HL-60 (cell line): ENCODE results near the gene IFITM2.

ENCODE experiments used
- DNase-seq, 2 experiments: peaks; one replicate each; pipeline ENCODE4 v3.0.0-alpha.2; 2010 to 2020; ENCODE audit warnings: low read depth in 1 of 2, low spot score in 1 of 2
- H3K27ac ChIP-seq: fragments of 250-450 bp; sonication (Bioruptor Pico); replicated peaks from 2 replicates; pipeline ENCODE4 v1.5.1; 2020; ENCODE audit warnings: mild to moderate bottlenecking, moderate library complexity
- H3K27me3 ChIP-seq: fragments of 250-450 bp; sonication (Bioruptor Pico); 2 replicates; pipeline ENCODE4 v1.5.1; 2021; ENCODE audit warnings: mild to moderate bottlenecking, moderate library complexity; ENCODE audit not compliant: insufficient read depth, poor library complexity, severe bottlenecking
- H3K4me3 ChIP-seq: replicated peaks from 2 replicates; pipeline ENCODE4 v1.5.1; 2011; ENCODE audit warnings: mild to moderate bottlenecking, control low read depth, low read length; ENCODE audit not compliant: insufficient read depth
- CTCF ChIP-seq: IDR thresholded peaks from one replicate; pipeline ENCODE4 v1.5.1; 2011; ENCODE audit warnings: low read length, control low read depth, inconsistent platforms; ENCODE audit not compliant: insufficient read depth
- GABPA ChIP-seq: IDR thresholded peaks from 2 replicates; pipeline ENCODE4 v1.6.1; 2012; ENCODE audit warnings: low read depth
- POLR2AphosphoS5 ChIP-seq: IDR thresholded peaks from 2 replicates; pipeline ENCODE4 v1.6.1; 2012; ENCODE audit warnings: low read depth
- SPI1 ChIP-seq: IDR thresholded peaks from 2 replicates; pipeline ENCODE4 v1.6.1; 2012; ENCODE audit warnings: low read depth, mild to moderate bottlenecking, borderline replicate concordance
- TF ChIP-seq, protein P1 (sequence below): IDR thresholded peaks from 2 replicates; pipeline ENCODE4 v1.6.1; 2012; ENCODE audit warnings: low read depth; ENCODE audit not compliant: insufficient replicate concordance

The IFITM2 gene

DNA sequence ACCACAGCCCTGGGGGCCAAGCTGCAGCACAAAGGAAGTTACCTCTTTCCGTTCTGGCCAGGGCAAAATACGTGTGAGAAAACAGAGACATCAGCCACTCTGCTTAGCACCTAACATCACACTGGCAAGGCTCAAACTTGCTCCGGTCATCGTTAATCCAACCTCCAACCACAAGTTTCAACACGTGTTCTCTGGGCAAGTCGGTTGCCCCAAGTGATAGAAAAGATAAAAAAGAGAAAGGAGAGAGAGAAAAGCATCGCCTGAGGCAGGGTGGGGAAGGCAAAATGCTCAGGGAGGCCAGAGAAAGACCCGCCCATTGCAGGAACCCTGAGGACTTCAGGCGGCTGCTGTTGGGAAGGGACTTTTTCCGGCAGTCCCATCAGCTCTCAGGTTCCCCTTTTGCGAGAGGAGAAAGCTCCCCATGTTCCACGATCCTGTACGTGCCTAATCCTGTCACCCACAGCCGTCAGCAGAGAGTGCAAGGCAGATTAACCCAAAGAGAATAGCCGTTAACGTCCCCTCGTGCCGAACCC, 43.2 kb downstream of the IFITM2 start:
- Histone ChIP-seq H3K4me3 (no peak overlapping the region), H3K27me3 (no peaks in the 10 kb centered on the region), H3K27ac (peak overlapping the region; percentile 22)
- peak; percentile 53 for TF ChIP-seq POLR2AphosphoS5
- TF ChIP-seq CTCF: no peak
- peak in 1 of 2 experiments; percentile 67 for DNase-seq

DNA sequence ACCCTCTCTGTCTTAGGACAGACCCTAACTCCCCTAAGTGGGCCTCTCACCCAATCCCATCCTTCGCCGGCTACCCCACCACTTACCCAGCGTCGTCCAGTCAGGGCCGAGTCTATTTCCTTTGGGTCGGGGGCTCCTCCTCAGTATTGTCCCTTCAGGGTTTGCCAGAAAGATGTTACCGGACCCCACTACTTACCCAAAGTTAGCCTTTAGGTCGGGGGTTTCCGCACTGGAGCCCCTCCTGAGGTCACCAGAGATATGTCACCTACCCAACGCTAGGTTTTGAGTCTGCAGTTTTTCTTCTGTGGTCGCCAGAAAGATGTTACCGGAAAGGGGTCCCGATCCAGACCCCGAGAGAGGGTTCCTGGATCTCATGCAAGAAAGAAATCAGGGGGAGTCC, 43.8 kb downstream of the IFITM2 start:
- DNase-seq: no peak
- Histone ChIP-seq H3K4me3 (no peak overlapping the region), H3K27me3 (no peaks in the 10 kb centered on the region), H3K27ac (peak overlapping the region; percentile 19)
- TF ChIP-seq POLR2AphosphoS5: no peak
- no peak for TF ChIP-seq GABPA
- TF ChIP-seq, protein P1, sequence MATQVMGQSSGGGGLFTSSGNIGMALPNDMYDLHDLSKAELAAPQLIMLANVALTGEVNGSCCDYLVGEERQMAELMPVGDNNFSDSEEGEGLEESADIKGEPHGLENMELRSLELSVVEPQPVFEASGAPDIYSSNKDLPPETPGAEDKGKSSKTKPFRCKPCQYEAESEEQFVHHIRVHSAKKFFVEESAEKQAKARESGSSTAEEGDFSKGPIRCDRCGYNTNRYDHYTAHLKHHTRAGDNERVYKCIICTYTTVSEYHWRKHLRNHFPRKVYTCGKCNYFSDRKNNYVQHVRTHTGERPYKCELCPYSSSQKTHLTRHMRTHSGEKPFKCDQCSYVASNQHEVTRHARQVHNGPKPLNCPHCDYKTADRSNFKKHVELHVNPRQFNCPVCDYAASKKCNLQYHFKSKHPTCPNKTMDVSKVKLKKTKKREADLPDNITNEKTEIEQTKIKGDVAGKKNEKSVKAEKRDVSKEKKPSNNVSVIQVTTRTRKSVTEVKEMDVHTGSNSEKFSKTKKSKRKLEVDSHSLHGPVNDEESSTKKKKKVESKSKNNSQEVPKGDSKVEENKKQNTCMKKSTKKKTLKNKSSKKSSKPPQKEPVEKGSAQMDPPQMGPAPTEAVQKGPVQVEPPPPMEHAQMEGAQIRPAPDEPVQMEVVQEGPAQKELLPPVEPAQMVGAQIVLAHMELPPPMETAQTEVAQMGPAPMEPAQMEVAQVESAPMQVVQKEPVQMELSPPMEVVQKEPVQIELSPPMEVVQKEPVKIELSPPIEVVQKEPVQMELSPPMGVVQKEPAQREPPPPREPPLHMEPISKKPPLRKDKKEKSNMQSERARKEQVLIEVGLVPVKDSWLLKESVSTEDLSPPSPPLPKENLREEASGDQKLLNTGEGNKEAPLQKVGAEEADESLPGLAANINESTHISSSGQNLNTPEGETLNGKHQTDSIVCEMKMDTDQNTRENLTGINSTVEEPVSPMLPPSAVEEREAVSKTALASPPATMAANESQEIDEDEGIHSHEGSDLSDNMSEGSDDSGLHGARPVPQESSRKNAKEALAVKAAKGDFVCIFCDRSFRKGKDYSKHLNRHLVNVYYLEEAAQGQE: no peak
- no peak for TF ChIP-seq CTCF

- TF ChIP-seq, protein P1: no peak
- TF ChIP-seq GABPA: no peak
- TF ChIP-seq SPI1: no peak
- TF ChIP-seq CTCF: no peak
- no peak for TF ChIP-seq POLR2AphosphoS5
- Histone ChIP-seq H3K27me3 (no peaks in the 10 kb centered on the region), H3K27ac (no peak overlapping the region)
Measured at GRCh38 chr11:352456-353031, 44.9 kb downstream of the IFITM2 start.

GRCh38 chr11:353179-353873, 45.7 kb downstream of the IFITM2 start:
- DNase-seq: no peak
- H3K27ac ChIP-seq: no peak overlapping the region
- H3K27me3 ChIP-seq: no peaks in the 10 kb centered on the region
- H3K4me3 ChIP-seq: no peak overlapping the region
- no peak for TF ChIP-seq POLR2AphosphoS5
- TF ChIP-seq SPI1: no peak
- TF ChIP-seq, protein P1: no peak
- no peak for TF ChIP-seq CTCF
- no peak for TF ChIP-seq GABPA

More at GRCh38 chr11:352456-353031, 44.9 kb downstream of the IFITM2 start:
- H3K4me3 ChIP-seq: no peak overlapping the region
- no peak for DNase-seq
